Measurements from ENCODE around the gene CCNB3. TPM values are rescaled to one million over a fixed set of nuclear protein-coding genes. Genes with fewer than 3 reads are reported as not detected.

Gene CCNB3
- total RNA-seq, 1 experiment from 2014 or later, result 0.64 TPM

- no TSS peak for BruUV-seq (replicated peaks)
- in situ Hi-C loops (cut with HindIII; ENCODE audit: low pct_unique_long_range_greater_than_20kb, low sequenced_read_pairs) (no loop called here), intact Hi-C loops (cut with micrococcal nuclease; ENCODE audit: unreplicated experiment) (no loop called here)
- no peaks in the 10 kb centered on the region; the same call in 1 of the 2 replicates for H3K27me3 ChIP-seq (ENCODE audit: control insufficient read depth, insufficient read depth, low read length)
- DNase-seq (ENCODE audit: low read depth, low spot score) (no peak), ATAC-seq (no peak)
- no peaks in the 10 kb centered on the region for H3K4me1 ChIP-seq (ENCODE audit: control insufficient read depth, insufficient read depth, low read length)
- H3K4me3 ChIP-seq (ENCODE audit: low read depth in 2 of 2, low read length in 2 of 2), result no peak overlapping the region
- no peaks in the 10 kb centered on the region for H3K36me3 ChIP-seq (ENCODE audit: control insufficient read depth, insufficient read depth, low read length)
- H3K9me3 ChIP-seq (ENCODE audit: control insufficient read depth, insufficient read depth, low read depth, low read length), result no peaks in the 10 kb centered on the region
- ChIA-PET POLR2A (no interaction called here), CTCF (no interaction called here)
- no peak for TF ChIP-seq REST (IDR thresholded peaks at IDR 0.05; ENCODE audit: insufficient read depth in 1 of 2, low read depth in 2 of 2, low read length in 1 of 2)
- no peak for TF ChIP-seq SIN3A (IDR thresholded peaks at IDR 0.05; ENCODE audit: borderline replicate concordance, insufficient read depth, low read depth, low read length)
- TF ChIP-seq, protein P1, sequence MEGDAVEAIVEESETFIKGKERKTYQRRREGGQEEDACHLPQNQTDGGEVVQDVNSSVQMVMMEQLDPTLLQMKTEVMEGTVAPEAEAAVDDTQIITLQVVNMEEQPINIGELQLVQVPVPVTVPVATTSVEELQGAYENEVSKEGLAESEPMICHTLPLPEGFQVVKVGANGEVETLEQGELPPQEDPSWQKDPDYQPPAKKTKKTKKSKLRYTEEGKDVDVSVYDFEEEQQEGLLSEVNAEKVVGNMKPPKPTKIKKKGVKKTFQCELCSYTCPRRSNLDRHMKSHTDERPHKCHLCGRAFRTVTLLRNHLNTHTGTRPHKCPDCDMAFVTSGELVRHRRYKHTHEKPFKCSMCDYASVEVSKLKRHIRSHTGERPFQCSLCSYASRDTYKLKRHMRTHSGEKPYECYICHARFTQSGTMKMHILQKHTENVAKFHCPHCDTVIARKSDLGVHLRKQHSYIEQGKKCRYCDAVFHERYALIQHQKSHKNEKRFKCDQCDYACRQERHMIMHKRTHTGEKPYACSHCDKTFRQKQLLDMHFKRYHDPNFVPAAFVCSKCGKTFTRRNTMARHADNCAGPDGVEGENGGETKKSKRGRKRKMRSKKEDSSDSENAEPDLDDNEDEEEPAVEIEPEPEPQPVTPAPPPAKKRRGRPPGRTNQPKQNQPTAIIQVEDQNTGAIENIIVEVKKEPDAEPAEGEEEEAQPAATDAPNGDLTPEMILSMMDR (IDR thresholded peaks at IDR 0.05), result no peak
- no peak for TF ChIP-seq TCF7L2 (IDR thresholded peaks at IDR 0.05; ENCODE audit: low read depth, low read length)
- no peak for TF ChIP-seq POLR2AphosphoS5 (IDR thresholded peaks at IDR 0.05; ENCODE audit: low read depth, low read length)
- H3K27ac ChIP-seq (ENCODE audit: low read length), result no peak overlapping the region
Measured at GRCh38 chrX:50188859-50189600, 15.5 kb upstream of the CCNB3 start.

GRCh38 chrX:50198348-50198747, 6.2 kb upstream of the CCNB3 start:
- H3K4me3 ChIP-seq (ENCODE audit: low read depth in 2 of 2, low read length in 2 of 2), result no peak overlapping the region
- no peaks in the 10 kb centered on the region for H3K9me3 ChIP-seq (ENCODE audit: control insufficient read depth, insufficient read depth, low read depth, low read length)
- ChIA-PET CTCF (no interaction called here), POLR2A (no interaction called here)
- no peak for ATAC-seq
- H3K4me1 ChIP-seq (ENCODE audit: control insufficient read depth, insufficient read depth, low read length), result no peaks in the 10 kb centered on the region
- BruUV-seq (replicated peaks), result no TSS peak
- H3K36me3 ChIP-seq (ENCODE audit: control insufficient read depth, insufficient read depth, low read length), result no peaks in the 10 kb centered on the region
- DNase-seq (ENCODE audit: low read depth, low spot score), result no peak
- in situ Hi-C loops (cut with HindIII; ENCODE audit: low pct_unique_long_range_greater_than_20kb, low sequenced_read_pairs) (no loop called here), intact Hi-C loops (cut with micrococcal nuclease; ENCODE audit: unreplicated experiment) (no loop called here)
- no peak overlapping the region for H3K27ac ChIP-seq (ENCODE audit: low read length)
- TF ChIP-seq TCF7L2 (IDR thresholded peaks at IDR 0.05; ENCODE audit: low read depth, low read length) (no peak), POLR2AphosphoS5 (IDR thresholded peaks at IDR 0.05; ENCODE audit: low read depth, low read length) (no peak), REST (IDR thresholded peaks at IDR 0.05; ENCODE audit: insufficient read depth in 1 of 2, low read depth in 2 of 2, low read length in 1 of 2) (no peak), SIN3A (IDR thresholded peaks at IDR 0.05; ENCODE audit: borderline replicate concordance, insufficient read depth, low read depth, low read length) (no peak)
- TF ChIP-seq, protein P1 (IDR thresholded peaks at IDR 0.05), result no peak
- no peaks in the 10 kb centered on the region; the same call in 1 of the 2 replicates for H3K27me3 ChIP-seq (ENCODE audit: control insufficient read depth, insufficient read depth, low read length)

Measured in Panc1 (cell line).